ENCODE results near the gene WDFY3.

- no peak for TF ChIP-seq POLR2A (IDR thresholded peaks at IDR 0.05; ENCODE audit: borderline replicate concordance, extremely low read depth, insufficient read depth, insufficient read length)
- TF ChIP-seq REST (IDR thresholded peaks at IDR 0.05; ENCODE audit: low read depth), result no peak
- no peak for TF ChIP-seq CTCF (IDR thresholded peaks at IDR 0.05 in 2 of 3, conservative IDR thresholded peaks at IDR 0.05 in 1 of 3; ENCODE audit: borderline replicate concordance in 1 of 3, insufficient read depth in 1 of 3, low read depth in 2 of 3, low read length in 2 of 3)
- no peak for TF ChIP-seq YY1 (IDR thresholded peaks at IDR 0.05; ENCODE audit: extremely low read depth, insufficient replicate concordance, low read depth, low read length)
- no peak for TF ChIP-seq MAX (IDR thresholded peaks at IDR 0.05)
- TF ChIP-seq CEBPB (IDR thresholded peaks at IDR 0.05; ENCODE audit: low read depth), result no peak
- no peak for TF ChIP-seq ZNF274 (IDR thresholded peaks at IDR 0.05; ENCODE audit: low read depth, low read length)
Measured at GRCh38 chr4:84995386-84995785, 28.9 kb upstream of the WDFY3 start.

Measured in HCT116 (cell line).